HT-29 (cell line): ENCODE results near the gene DBF4. TPM values are rescaled to one million over a fixed set of nuclear protein-coding genes. Genes with fewer than 3 reads are reported as not detected.
"Not testable (repeated sequence)": the region's sequence is repeated elsewhere in the genome, so short reads cannot be mapped to it uniquely, and the experiment has no call there.

Experiments
- DNase-seq: peaks from one replicate; pipeline ENCODE4 v3.0.0-alpha.2; 2015; ENCODE audit warnings: low spot score
- total RNA-seq: library from RNA; depleted of rRNA; stranded (reverse); fragments of >200 nt; shearing (Covaris generic); gene quantifications from 2 replicates; pipeline ENCODE4 v1.2.3, GENCODE V29; 2014; rRNA removed

DBF4 gene
- total RNA-seq, 1 experiment from 2014 or later: 44.5 TPM

DNA sequence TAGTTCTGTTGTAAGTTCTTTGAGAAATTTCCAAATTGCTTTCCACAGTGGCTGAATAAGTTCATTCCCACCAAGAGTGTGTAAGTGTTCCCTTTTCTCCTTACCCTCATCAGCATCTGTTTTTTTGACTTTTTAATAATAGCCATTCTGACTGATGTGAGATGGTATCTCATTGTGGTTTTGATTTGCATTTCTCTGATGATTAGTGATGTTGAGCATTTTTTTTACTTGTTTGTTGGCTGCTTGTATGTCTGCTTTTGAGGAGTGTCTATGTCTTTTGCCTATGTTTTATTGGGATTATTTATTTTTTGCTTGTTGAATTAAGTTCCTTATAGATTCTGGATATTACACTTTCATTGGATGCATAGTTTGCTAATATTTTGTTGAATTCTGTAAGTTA lies 69.6 kb downstream of the DBF4 start:
- not testable (repeated sequence) for DNase-seq

DNA sequence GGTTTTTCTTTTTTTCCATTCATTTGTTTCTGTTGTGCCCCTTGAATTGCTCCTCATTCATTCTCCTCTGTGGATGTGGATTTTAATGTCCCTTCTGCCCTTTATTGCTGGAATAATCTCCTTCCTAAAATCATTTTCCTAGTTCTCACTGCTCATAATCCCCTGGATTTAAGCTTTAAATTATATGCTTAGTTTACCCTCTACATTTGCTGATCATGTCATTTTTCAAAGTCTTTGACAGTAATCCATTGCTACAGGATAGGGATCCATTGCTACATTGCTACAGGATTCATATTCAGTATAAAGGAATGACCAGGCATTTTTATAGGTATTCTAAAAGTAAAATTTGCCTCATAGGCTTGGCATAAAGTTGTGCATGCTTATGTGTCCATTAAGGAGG lies 72.1 kb downstream of the DBF4 start:
- no peak for DNase-seq

Other genes starting within 250 kb of the DBF4 start
- gene RUNDC3B, start 248.1 kb upstream of the DBF4 start, total RNA-seq: not detected in 2 replicates
- 5.9 and 14.6 TPM in 2 replicates for gene SLC25A40, start 133 bp upstream of the DBF4 start, total RNA-seq
- 10.4 and 12.3 TPM in 2 replicates for gene ADAM22, start 57.8 kb downstream of the DBF4 start, total RNA-seq